OCI-LY1 (cell line): ENCODE measurements around the gene GSTM2.
A peak's percentile ranks its signal among the peaks of the same experiment; 100 is the strongest.

Source experiments
- H2AFZ ChIP-seq: fragments of 200-600 bp; sonication (generic), shearing (Covaris generic); 2 replicates; pipeline ENCODE4 v1.6.0; 2014; ENCODE audit warnings: antibody characterized with exemption, mild to moderate bottlenecking, low read length
- H3F3A ChIP-seq: fragments of 200-600 bp; sonication (generic), shearing (Covaris generic); 2 replicates; pipeline ENCODE4 v1.6.0; 2014; ENCODE audit warnings: mild to moderate bottlenecking, antibody characterized with exemption, low read length, moderate library complexity; ENCODE audit not compliant: insufficient read depth
- H3K27ac ChIP-seq: fragments of 200-600 bp; sonication (generic); 2 replicates; pipeline ENCODE4 v1.5.1; 2014; ENCODE audit warnings: low read length, mixed run types, mild to moderate bottlenecking, low read depth; ENCODE audit not compliant: poor library complexity, severe bottlenecking
- H3K27me3 ChIP-seq: fragments of 200-600 bp; sonication (generic); 2 replicates; pipeline ENCODE4 v1.6.0; 2014; ENCODE audit warnings: antibody characterized with exemption, mild to moderate bottlenecking, low read length, moderate library complexity; ENCODE audit not compliant: insufficient read depth
- H3K36me3 ChIP-seq: fragments of 200-600 bp; sonication (generic); 2 replicates; pipeline ENCODE4 v1.6.1; 2014; ENCODE audit warnings: mild to moderate bottlenecking, antibody characterized with exemption, low read length, moderate library complexity, mixed read lengths; ENCODE audit not compliant: insufficient read depth
- H3K4me1 ChIP-seq: fragments of 200-600 bp; sonication (generic); 2 replicates; pipeline ENCODE4 v1.5.1; 2014; ENCODE audit warnings: mild to moderate bottlenecking, low read length, moderate library complexity; ENCODE audit not compliant: insufficient read depth, severe bottlenecking
- H3K4me2 ChIP-seq: fragments of 200-600 bp; sonication (generic), shearing (Covaris generic); 2 replicates; pipeline ENCODE4 v1.6.1; 2014; ENCODE audit warnings: low read length
- H3K4me3 ChIP-seq: fragments of 200-600 bp; sonication (generic); 2 replicates; pipeline ENCODE4 v1.5.1; 2014; ENCODE audit warnings: low read length, low read depth, mild to moderate bottlenecking, mixed read lengths; ENCODE audit not compliant: poor library complexity, severe bottlenecking
- H3K79me2 ChIP-seq: fragments of 200-600 bp; shearing (Covaris generic); 2 replicates; pipeline ENCODE4 v1.6.1; 2016; ENCODE audit warnings: mixed run types, low read length, mixed read lengths; ENCODE audit not compliant: insufficient read depth
- H3K9ac ChIP-seq: fragments of 200-600 bp; sonication (generic), shearing (Covaris generic); 2 replicates; pipeline ENCODE4 v1.6.1; 2014; ENCODE audit warnings: mild to moderate bottlenecking, low read length, mixed read lengths
- H3K9me2 ChIP-seq: fragments of 200-600 bp; sonication (generic), shearing (Covaris generic); 2 replicates; pipeline ENCODE4 v1.6.1; 2014; ENCODE audit warnings: low read depth, mild to moderate bottlenecking, low read length, mixed read lengths
- H3K9me3 ChIP-seq: fragments of 200-600 bp; shearing (Covaris generic); 2 replicates; pipeline ENCODE4 v1.6.1; 2014; ENCODE audit warnings: low read length, mixed read lengths
- H4K20me1 ChIP-seq: fragments of 200-600 bp; sonication (generic), shearing (Covaris generic); 2 replicates; pipeline ENCODE4 v1.6.0; 2016; ENCODE audit warnings: mild to moderate bottlenecking, low read length; ENCODE audit not compliant: insufficient read depth
- EZH2 ChIP-seq: fragments of 200-600 bp; sonication (generic), shearing (Covaris generic); IDR thresholded peaks from 2 replicates; pipeline ENCODE4 v1.8.0; 2017; ENCODE audit warnings: borderline replicate concordance, mixed run types, mild to moderate bottlenecking, antibody characterized with exemption, low read length, moderate library complexity, mixed read lengths
- TF ChIP-seq, protein P1 (sequence below): fragments of 200-600 bp; sonication (generic), shearing (Covaris generic); IDR thresholded peaks from 2 replicates; pipeline ENCODE4 v1.5.1; 2017; ENCODE audit warnings: mild to moderate bottlenecking, antibody characterized with exemption, low read length, moderate library complexity, mixed read lengths

GSTM2 gene

GRCh38 chr1:109640285-109640865 is 27.5 kb upstream of the GSTM2 start:
- Histone ChIP-seq H3K79me2 (no peaks in the 10 kb centered on the region), H3K9ac (no peak overlapping the region), H3K36me3 (no peaks in the 10 kb centered on the region), H2AFZ (no peak overlapping the region), H3F3A (no peaks in the 10 kb centered on the region), H3K9me3 (no peaks in the 10 kb centered on the region), H4K20me1 (no peaks in the 10 kb centered on the region), H3K4me1 (no peaks in the 10 kb centered on the region), H3K27ac (no peak overlapping the region), H3K4me2 (no peak overlapping the region), H3K27me3 (no peaks in the 10 kb centered on the region), H3K4me3 (no peak overlapping the region), H3K9me2 (no peaks in the 10 kb centered on the region)
- TF ChIP-seq, protein P1, sequence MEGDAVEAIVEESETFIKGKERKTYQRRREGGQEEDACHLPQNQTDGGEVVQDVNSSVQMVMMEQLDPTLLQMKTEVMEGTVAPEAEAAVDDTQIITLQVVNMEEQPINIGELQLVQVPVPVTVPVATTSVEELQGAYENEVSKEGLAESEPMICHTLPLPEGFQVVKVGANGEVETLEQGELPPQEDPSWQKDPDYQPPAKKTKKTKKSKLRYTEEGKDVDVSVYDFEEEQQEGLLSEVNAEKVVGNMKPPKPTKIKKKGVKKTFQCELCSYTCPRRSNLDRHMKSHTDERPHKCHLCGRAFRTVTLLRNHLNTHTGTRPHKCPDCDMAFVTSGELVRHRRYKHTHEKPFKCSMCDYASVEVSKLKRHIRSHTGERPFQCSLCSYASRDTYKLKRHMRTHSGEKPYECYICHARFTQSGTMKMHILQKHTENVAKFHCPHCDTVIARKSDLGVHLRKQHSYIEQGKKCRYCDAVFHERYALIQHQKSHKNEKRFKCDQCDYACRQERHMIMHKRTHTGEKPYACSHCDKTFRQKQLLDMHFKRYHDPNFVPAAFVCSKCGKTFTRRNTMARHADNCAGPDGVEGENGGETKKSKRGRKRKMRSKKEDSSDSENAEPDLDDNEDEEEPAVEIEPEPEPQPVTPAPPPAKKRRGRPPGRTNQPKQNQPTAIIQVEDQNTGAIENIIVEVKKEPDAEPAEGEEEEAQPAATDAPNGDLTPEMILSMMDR: peak; percentile 90
- TF ChIP-seq EZH2: no peak

DNA sequence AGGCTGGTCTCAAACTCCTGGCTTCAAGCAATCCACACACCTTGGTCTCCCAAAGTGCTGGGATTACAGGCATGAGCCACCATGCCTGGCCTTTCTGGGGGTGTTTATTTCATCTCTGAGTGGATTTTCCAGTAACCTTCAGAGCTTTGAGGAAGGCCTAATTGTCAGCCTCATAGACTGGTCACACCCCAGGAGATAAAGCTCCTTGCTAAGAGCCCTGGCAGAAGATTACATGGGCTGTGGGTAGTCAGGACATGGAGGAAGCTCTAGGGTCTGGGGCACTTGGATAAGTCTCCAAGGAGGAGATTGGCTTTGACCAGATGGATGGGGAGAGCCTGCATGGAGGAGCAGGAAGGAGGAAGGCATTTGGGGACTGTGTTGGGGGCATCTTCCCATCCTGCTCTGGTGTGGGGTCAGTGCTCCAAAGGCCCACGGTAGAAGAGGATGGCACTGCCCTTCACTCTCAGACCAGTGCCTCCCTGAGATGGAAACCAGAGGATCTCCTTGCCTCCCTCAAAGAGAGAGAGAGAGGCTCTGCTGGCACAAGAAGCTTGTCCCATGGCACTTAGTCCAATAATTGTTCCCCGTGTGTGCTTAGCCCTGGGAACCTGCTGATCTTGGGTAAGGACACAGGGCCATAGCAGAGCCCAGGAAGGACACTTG is 26.6 kb upstream of the GSTM2 start:
- H3K27me3 ChIP-seq: no peaks in the 10 kb centered on the region
- H3F3A ChIP-seq: no peaks in the 10 kb centered on the region
- no peak overlapping the region for H3K4me3 ChIP-seq
- no peaks in the 10 kb centered on the region for H4K20me1 ChIP-seq
- H3K4me2 ChIP-seq: no peak overlapping the region
- H3K4me1 ChIP-seq: no peaks in the 10 kb centered on the region
- no peak for TF ChIP-seq EZH2
- TF ChIP-seq, protein P1: no peak
- no peaks in the 10 kb centered on the region for H3K9me3 ChIP-seq
- no peak overlapping the region for H3K27ac ChIP-seq
- H2AFZ ChIP-seq: no peak overlapping the region
- H3K9me2 ChIP-seq: no peaks in the 10 kb centered on the region
- no peak overlapping the region for H3K9ac ChIP-seq
- H3K36me3 ChIP-seq: no peaks in the 10 kb centered on the region
- H3K79me2 ChIP-seq: no peaks in the 10 kb centered on the region

DNA sequence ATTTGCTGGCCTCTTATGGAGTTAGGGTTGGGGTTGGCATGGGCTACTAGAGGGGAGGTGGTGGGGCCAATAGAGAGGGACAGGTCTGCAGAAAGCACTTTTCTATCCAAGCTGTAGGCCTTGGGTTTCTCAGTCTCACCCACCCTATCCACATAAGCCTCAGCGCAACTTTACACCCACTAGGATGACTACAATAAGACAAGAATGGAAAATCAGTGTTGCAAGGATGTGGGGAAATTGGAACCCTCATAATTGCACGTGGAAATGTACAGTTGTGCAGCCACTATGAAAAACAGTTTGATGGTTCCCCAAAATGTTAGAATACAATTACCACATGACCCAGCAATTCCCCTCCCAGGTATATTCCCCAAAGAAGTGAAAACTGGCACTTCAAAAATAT is 26.0 kb upstream of the GSTM2 start:
- Histone ChIP-seq H3K36me3 (no peaks in the 10 kb centered on the region), H2AFZ (no peak overlapping the region), H3K4me2 (no peak overlapping the region), H3K27ac (no peak overlapping the region), H3F3A (no peaks in the 10 kb centered on the region), H3K4me1 (no peaks in the 10 kb centered on the region), H3K9me2 (no peaks in the 10 kb centered on the region), H3K9ac (no peak overlapping the region), H3K4me3 (no peak overlapping the region), H3K79me2 (no peaks in the 10 kb centered on the region), H4K20me1 (no peaks in the 10 kb centered on the region), H3K27me3 (no peaks in the 10 kb centered on the region), H3K9me3 (no peaks in the 10 kb centered on the region)
- TF ChIP-seq, protein P1: no peak
- no peak for TF ChIP-seq EZH2
